Uterine smooth muscle cell (primary cell): Measurements from ENCODE around the gene METTL27. TPM values are rescaled to one million over a fixed set of nuclear protein-coding genes. Genes with fewer than 3 reads are reported as not detected.

Experiments used
- total RNA-seq: library from RNA; depleted of rRNA; stranded (reverse); fragments of >200 nt; gene quantifications from 2 replicates; pipeline ENCODE4 v1.2.3, GENCODE V29; 2014

Gene METTL27
- total RNA-seq = 26.5 and 51.5 TPM in 2 replicates

GRCh38 chr7:73842067-73842976 is at the start of gene METTL27:
TSS of gene METTL27 (minus strand) at chr7:73842516. CDS start at chr7:73842140, 376 bp downstream.

GRCh38 chr7:73860859-73861258 is 18.5 kb upstream of the METTL27 start, which contains the start of gene TMEM270:
TSS of gene TMEM270 (plus strand) at chr7:73861159. CDS start at chr7:73861195, 36 bp downstream.

GRCh38 chr7:73830681-73831583 is 11.4 kb downstream of the METTL27 start, which contains the start of gene CLDN4:
TSS of gene CLDN4 (plus strand) at chr7:73830996. CDS start at chr7:73831202, 206 bp downstream.

Other genes starting within 250 kb of the METTL27 start
- gene MLXIPL, start 218.0 kb downstream of the METTL27 start, total RNA-seq = not detected in 2 replicates
- gene VPS37D, start 174.7 kb downstream of the METTL27 start, total RNA-seq = 3.3 and 9.2 TPM in 2 replicates
- 1.8 and 2.2 TPM in 2 replicates for gene DNAJC30, start 159.1 kb downstream of the METTL27 start, total RNA-seq
- gene BUD23, start 158.9 kb downstream of the METTL27 start, total RNA-seq = 47.5 and 66.5 TPM in 2 replicates
- 17.4 and 32.3 TPM in 2 replicates for gene STX1A, start 122.8 kb downstream of the METTL27 start, total RNA-seq
- gene ABHD11, start 103.7 kb downstream of the METTL27 start, total RNA-seq = 17.0 and 37.1 TPM in 2 replicates
- gene CLDN3, start 72.2 kb downstream of the METTL27 start, total RNA-seq = 0.12 and 0.44 TPM in 2 replicates
- 58.2 and 84.7 TPM in 2 replicates for gene CLDN4, start 11.5 kb downstream of the METTL27 start, total RNA-seq
- gene TMEM270, start 18.6 kb upstream of the METTL27 start, total RNA-seq = not detected in 2 replicates
- 0.89 and 2.6 TPM in 2 replicates for gene ELN, start 185.7 kb upstream of the METTL27 start, total RNA-seq
- 63.9 and 91.1 TPM in 2 replicates for gene LIMK1, start 241.3 kb upstream of the METTL27 start, total RNA-seq